HCT116 (cell line): Measurements from ENCODE around the gene TBC1D19. TPM values are rescaled to one million over a fixed set of nuclear protein-coding genes. Genes with fewer than 3 reads are reported as not detected.
A peak's percentile ranks its signal among the peaks of the same experiment; 100 is the strongest.

Experiments
- ATAC-seq: fragments of 200-7000 bp; cut with Tn5 transposase; 2 replicates; pipeline ENCODE4 v1.9.1; 2020; ENCODE audit warnings: mild to moderate bottlenecking, moderate library complexity
- BruUV-seq: library from RNA; stranded (reverse); fragments of 400-500 nt; replicated peaks from 2 replicates; lab custom pipeline; 2021; lab: Mats Ljungman, UMichigan
- CTCF ChIA-PET: fragments of 300-600 bp; sonication (Branson Sonifier 250); formaldehyde crosslinking; loops from one replicate; lab custom pipeline; 2021; ENCODE audit warnings: antibody characterized with exemption; lab: Charles Lee
- POLR2A ChIA-PET: fragments of 300-600, 350-600 bp; sonication (Branson Sonifier 250); formaldehyde crosslinking; loops from one replicate; lab custom pipeline; 2021; ENCODE audit warnings: antibody characterized with exemption; lab: Charles Lee
- RAD21 ChIA-PET, 2 experiments: fragments of 300-600 bp; sonication (Branson Sonifier 250); formaldehyde crosslinking; loops; one replicate each; lab custom pipeline; 2023; ENCODE audit warnings: low total read pairs in 2 of 2; ENCODE audit not compliant: uncharacterized antibody in 2 of 2, unreplicated experiment in 2 of 2, low non-redundant PET in 1 of 2; lab: Charles Lee
- DNase-seq: peaks from one replicate; pipeline ENCODE4 v3.0.0-alpha.2; 2010; ENCODE audit warnings: low read depth, low spot score
- H2AFZ ChIP-seq: fragments of 200-600 bp; shearing (Covaris generic), sonication (generic); 2 replicates; pipeline ENCODE4 v1.6.1; 2017; ENCODE audit warnings: low read depth, mixed run types, mixed read lengths, antibody characterized with exemption, low read length; ENCODE audit not compliant: poor library complexity, severe bottlenecking
- H3K27ac ChIP-seq: 2 replicates; pipeline ENCODE4 v1.5.1; 2012; ENCODE audit warnings: low read depth, low read length
- H3K27me3 ChIP-seq: fragments of 200-600 bp; sonication (generic); 2 replicates; pipeline ENCODE4 v1.6.1; 2016; ENCODE audit warnings: mixed run types, low read length, mixed read lengths; ENCODE audit not compliant: insufficient read depth
- H3K36me3 ChIP-seq, 2 experiments: fragments of 200-500 bp in 1 of 2; fragments of 200-600 bp in 1 of 2; sonication (Bioruptor generic) in 1 of 2; sonication (generic) in 1 of 2; 2 replicates each; pipeline versions ENCODE4 v1.5.1 to v1.6.1; 2014 to 2016; ENCODE audit warnings: low read length in 2 of 2, inconsistent platforms in 1 of 2, mixed read lengths in 1 of 2, mixed run types in 1 of 2; ENCODE audit not compliant: insufficient read depth in 2 of 2, control insufficient read depth in 1 of 2
- H3K4me1 ChIP-seq, 2 experiments: fragments of 200-600 bp in 1 of 2; sonication (generic) in 1 of 2; 2 replicates each; pipeline versions ENCODE4 v1.5.1 to v1.6.1; 2012 to 2017; ENCODE audit warnings: low read length in 2 of 2, inconsistent platforms in 1 of 2, mild to moderate bottlenecking in 1 of 2, mixed read lengths in 1 of 2, mixed run types in 1 of 2, moderate library complexity in 1 of 2; ENCODE audit not compliant: insufficient read depth in 2 of 2, control insufficient read depth in 1 of 2
- H3K4me2 ChIP-seq: fragments of 200-600 bp; sonication (generic); 2 replicates; pipeline ENCODE4 v1.6.1; 2017; ENCODE audit warnings: mixed run types, low read length, mixed read lengths
- H3K4me3 ChIP-seq, 2 experiments: fragments of 200-600 bp in 1 of 2; sonication (generic) in 1 of 2; replicated peaks in 1 of 2; 2 replicates each; pipeline ENCODE4 v1.5.1; 2011 to 2016; ENCODE audit warnings: low read length in 2 of 2, control low read depth in 1 of 2, low read depth in 1 of 2, mild to moderate bottlenecking in 1 of 2, mixed read lengths in 1 of 2, mixed run types in 1 of 2
- H3K79me2 ChIP-seq: fragments of 200-600 bp; sonication (generic); 2 replicates; pipeline ENCODE4 v1.6.1; 2017; ENCODE audit warnings: mild to moderate bottlenecking, mixed run types, low read length, moderate library complexity, mixed read lengths; ENCODE audit not compliant: insufficient read depth
- H3K9ac ChIP-seq: fragments of 200-600 bp; sonication (generic); 2 replicates; pipeline ENCODE4 v1.6.1; 2016; ENCODE audit warnings: low read length, mixed read lengths
- H3K9me2 ChIP-seq: fragments of 200-600 bp; sonication (generic), shearing (Covaris generic); 2 replicates; pipeline ENCODE4 v1.6.1; 2017; ENCODE audit warnings: mixed run types, mild to moderate bottlenecking, moderate library complexity; ENCODE audit not compliant: insufficient read depth
- H3K9me3 ChIP-seq, 2 experiments: fragments of 200-500 bp in 1 of 2; fragments of 200-600 bp in 1 of 2; sonication (Bioruptor generic) in 1 of 2; sonication (generic) in 1 of 2; 2 replicates each; pipeline ENCODE4 v1.6.1; 2014 to 2017; ENCODE audit warnings: low read length in 2 of 2, mixed read lengths in 2 of 2, inconsistent platforms in 1 of 2, low read depth in 1 of 2, mild to moderate bottlenecking in 1 of 2, mixed run types in 1 of 2, moderate library complexity in 1 of 2; ENCODE audit not compliant: control insufficient read depth in 1 of 2, insufficient read depth in 1 of 2
- H4K20me1 ChIP-seq: fragments of 200-600 bp; sonication (generic), shearing (Covaris generic); 2 replicates; pipeline ENCODE4 v1.6.1; 2017; ENCODE audit warnings: mixed run types, mild to moderate bottlenecking, moderate library complexity; ENCODE audit not compliant: insufficient read depth
- ATF3 ChIP-seq: IDR thresholded peaks from 2 replicates; pipeline ENCODE4 v1.6.1; 2012
- CBX3 ChIP-seq: IDR thresholded peaks from 2 replicates; pipeline ENCODE4 v1.6.1; 2012; ENCODE audit warnings: low read depth
- CEBPB ChIP-seq: IDR thresholded peaks from 2 replicates; pipeline ENCODE4 v1.6.1; 2012; ENCODE audit warnings: low read depth
- EGR1 ChIP-seq: IDR thresholded peaks from 2 replicates; pipeline ENCODE4 v1.6.1; 2012; ENCODE audit warnings: low read depth
- ELF1 ChIP-seq: IDR thresholded peaks from 2 replicates; pipeline ENCODE4 v1.6.1; 2012; ENCODE audit warnings: low read depth, borderline replicate concordance
- EZH2 ChIP-seq: fragments of 200-600 bp; sonication (generic); IDR thresholded peaks from 2 replicates; pipeline ENCODE4 v1.6.1; 2017; ENCODE audit warnings: antibody characterized with exemption, mixed run types
- EZH2phosphoT487 ChIP-seq: fragments of 200-600 bp; IDR thresholded peaks from 2 replicates; pipeline ENCODE4 v1.6.1; 2018; ENCODE audit warnings: antibody characterized with exemption, borderline replicate concordance
- FOSL1 ChIP-seq: IDR thresholded peaks from 2 replicates; pipeline ENCODE4 v1.6.1; 2012; ENCODE audit warnings: low read depth
- MAX ChIP-seq: IDR thresholded peaks from 2 replicates; pipeline ENCODE4 v1.6.1; 2012
- POLR2AphosphoS5 ChIP-seq: IDR thresholded peaks from 2 replicates; pipeline ENCODE4 v1.6.1; 2011; ENCODE audit warnings: mild to moderate bottlenecking, low read depth, low read length, moderate library complexity
- RAD21 ChIP-seq: IDR thresholded peaks from 2 replicates; pipeline ENCODE4 v1.6.1; 2012; ENCODE audit warnings: low read depth, mild to moderate bottlenecking
- SIN3A ChIP-seq: IDR thresholded peaks from 2 replicates; pipeline ENCODE4 v1.6.1; 2012; ENCODE audit warnings: low read depth
- TCF7L2 ChIP-seq: IDR thresholded peaks from 2 replicates; pipeline ENCODE4 v1.7.0; 2011; ENCODE audit warnings: borderline replicate concordance, inconsistent platforms; ENCODE audit not compliant: insufficient read depth, insufficient read length; ENCODE audit errors: extremely low read depth
- YY1 ChIP-seq: IDR thresholded peaks from 2 replicates; pipeline ENCODE4 v1.6.1; 2011; ENCODE audit warnings: low read length, low read depth, moderate library complexity, mild to moderate bottlenecking; ENCODE audit not compliant: insufficient replicate concordance; ENCODE audit errors: extremely low read depth
- ZFX ChIP-seq: fragments of 450-650 bp; IDR thresholded peaks from 2 replicates; pipeline ENCODE4 v1.6.1; 2017
- ZNF274 ChIP-seq: fragments of 200-500 bp; sonication (Bioruptor generic); IDR thresholded peaks from 2 replicates; pipeline ENCODE4 v1.6.1; 2014; ENCODE audit warnings: mild to moderate bottlenecking, low read depth, low read length, inconsistent platforms
- intact Hi-C: fragments of 100-400 bp; cut with micrococcal nuclease; formaldehyde crosslinking; loops from 2 replicates; pipeline ENCODE4 v1.10.0; 2022
- total RNA-seq: library from RNA; stranded (reverse); gene quantifications from one replicate; pipeline ENCODE4 v1.2.1, GENCODE V29; 2021; ENCODE audit not compliant: unreplicated experiment

The TBC1D19 gene
- total RNA-seq, 1 experiment from 2014 or later: 25.4 TPM

GRCh38 chr4:26685250-26685649, 101.4 kb downstream of the TBC1D19 start:
- no peak overlapping the region for H3K4me2 ChIP-seq
- no peaks in the 10 kb centered on the region; a peak in 1 of 4 replicates for H3K36me3 ChIP-seq
- CTCF ChIA-PET: no interaction called here
- POLR2A ChIA-PET: no interaction called here
- DNase-seq (no peak), ATAC-seq (no peak)
- H3K4me1 ChIP-seq: peaks cover 2 to 14% of the 10 kb centered on the region in 2 experiments; a peak in 2 of 4 replicates
- H3K9me3 ChIP-seq: no peaks in the 10 kb centered on the region
- no peak overlapping the region for H2AFZ ChIP-seq
- no peaks in the 10 kb centered on the region for H4K20me1 ChIP-seq
- no peaks in the 10 kb centered on the region for H3K27me3 ChIP-seq
- H3K27ac ChIP-seq: no peak overlapping the region
- H3K9me2 ChIP-seq: no peaks in the 10 kb centered on the region
- H3K4me3 ChIP-seq: no peak overlapping the region
- RAD21 ChIA-PET: no interaction called here
- TF ChIP-seq EGR1: no peak
- intact Hi-C loops: no loop called here
- no TSS peak for BruUV-seq
- H3K9ac ChIP-seq: no peak overlapping the region
- H3K79me2 ChIP-seq: no peaks in the 10 kb centered on the region

- Histone ChIP-seq H3K79me2 (no peaks in the 10 kb centered on the region), H3K36me3 (no peaks in the 10 kb centered on the region; a peak in 1 of 4 replicates), H3K9me3 (no peaks in the 10 kb centered on the region), H3K4me1 (peaks cover 2 to 20% of the 10 kb centered on the region in 2 experiments; a peak in 2 of 4 replicates), H3K27me3 (no peaks in the 10 kb centered on the region), H3K4me3 (no peak overlapping the region), H3K9me2 (no peaks in the 10 kb centered on the region), H3K27ac (no peak overlapping the region), H2AFZ (no peak overlapping the region), H3K9ac (no peak overlapping the region), H3K4me2 (peak overlapping the region; percentile 59), H4K20me1 (no peaks in the 10 kb centered on the region)
- ChIA-PET CTCF (no interaction called here), RAD21 (no interaction called here), POLR2A (no interaction called here)
- DNase-seq: no peak
- BruUV-seq: no TSS peak
- intact Hi-C loops: no loop called here
- TF ChIP-seq FOSL1 (peak; percentile 9; the same call in 1 of the 2 replicates), ZFX (no peak)
- ATAC-seq: peak; percentile 42; the same call in 1 of the 2 replicates
Measured at GRCh38 chr4:26687728-26688127, 103.8 kb downstream of the TBC1D19 start.

- RAD21 ChIA-PET: no interaction called here
- no peak overlapping the region for H2AFZ ChIP-seq
- POLR2A ChIA-PET: no interaction called here
- no peaks in the 10 kb centered on the region for H3K79me2 ChIP-seq
- H3K9me3 ChIP-seq: no peaks in the 10 kb centered on the region
- H3K9me2 ChIP-seq: no peaks in the 10 kb centered on the region
- H3K36me3 ChIP-seq: no peaks in the 10 kb centered on the region
- BruUV-seq: no TSS peak
- intact Hi-C loops: no loop called here
- no peaks in the 10 kb centered on the region for H3K27me3 ChIP-seq
- no peak for DNase-seq
- H3K4me2 ChIP-seq: no peak overlapping the region
- CTCF ChIA-PET: interaction anchor here (0.9 kb wide), 1 partner anchor 232 kb away, joined by 3 read pairs; no protein-coding TSS in a partner anchor
- no peak overlapping the region for H3K4me3 ChIP-seq
- H3K27ac ChIP-seq: no peak overlapping the region
- peaks cover 2 to 20% of the 10 kb centered on the region in 2 experiments; a peak in 2 of 4 replicates for H3K4me1 ChIP-seq
- ATAC-seq: no peak
- H4K20me1 ChIP-seq: no peaks in the 10 kb centered on the region
- no peak overlapping the region for H3K9ac ChIP-seq
- TF ChIP-seq EZH2: no peak
- TF ChIP-seq EZH2phosphoT487: no peak
- TF ChIP-seq ATF3: no peak
- no peak for TF ChIP-seq SIN3A
- no peak for TF ChIP-seq ZNF274
- TF ChIP-seq YY1: no peak
- no peak for TF ChIP-seq FOSL1
- TF ChIP-seq POLR2AphosphoS5: no peak
- TF ChIP-seq CEBPB: no peak
- TF ChIP-seq ELF1: no peak
- no peak for TF ChIP-seq MAX
- TF ChIP-seq RAD21: no peak
- TF ChIP-seq TCF7L2: no peak
- TF ChIP-seq ZFX: no peak
- TF ChIP-seq CBX3: no peak
Measured at GRCh38 chr4:26690506-26690905, 106.6 kb downstream of the TBC1D19 start.
